Fibroblast of skin of right biceps (primary cell): ENCODE results near the gene GPAM.

Source experiments
- DNase-seq: peaks from one replicate; pipeline ENCODE4 v3.0.0-alpha.2; 2013

GPAM gene

DNA sequence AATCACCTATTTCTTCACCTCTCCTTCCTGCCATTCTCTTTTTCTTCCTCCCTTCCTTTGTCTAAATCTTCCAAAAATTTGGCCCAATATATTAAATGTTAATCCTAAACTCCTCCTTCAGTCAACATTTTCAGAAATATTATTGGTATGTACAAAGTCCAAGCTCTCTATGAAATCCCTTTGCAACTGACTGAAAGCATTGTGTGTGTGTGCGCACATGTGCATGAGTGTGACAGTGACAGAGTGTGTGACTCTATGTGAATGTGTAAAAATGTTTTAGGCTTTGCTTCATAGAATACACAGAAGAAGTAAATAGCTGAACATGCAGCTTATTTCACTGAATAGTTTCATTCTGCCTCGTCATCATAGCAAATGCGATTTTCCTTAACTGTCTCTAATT is 7.0 kb downstream of the GPAM start:
- DNase-seq, result no peak

GRCh38 chr10:112175409-112175808 is 8.2 kb downstream of the GPAM start:
- no peak for DNase-seq

DNA sequence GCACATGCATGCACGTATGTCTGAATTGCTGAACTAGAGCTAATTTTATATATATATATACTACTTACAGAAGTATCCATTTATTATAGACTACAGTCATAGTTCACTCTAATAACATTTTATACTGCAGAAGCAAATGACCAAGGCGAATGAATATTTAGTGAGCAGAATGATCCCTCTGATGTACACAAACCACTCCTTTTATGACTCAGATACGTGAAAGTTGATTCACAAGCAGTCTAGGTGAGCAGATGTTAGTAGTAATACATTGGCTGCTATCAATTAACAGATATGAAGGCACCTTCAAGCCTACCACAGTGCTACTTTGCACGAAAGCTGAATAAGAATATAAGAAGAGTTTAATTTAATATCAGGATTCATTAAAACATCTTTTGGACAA is 10.4 kb downstream of the GPAM start:
- no peak for DNase-seq

DNA sequence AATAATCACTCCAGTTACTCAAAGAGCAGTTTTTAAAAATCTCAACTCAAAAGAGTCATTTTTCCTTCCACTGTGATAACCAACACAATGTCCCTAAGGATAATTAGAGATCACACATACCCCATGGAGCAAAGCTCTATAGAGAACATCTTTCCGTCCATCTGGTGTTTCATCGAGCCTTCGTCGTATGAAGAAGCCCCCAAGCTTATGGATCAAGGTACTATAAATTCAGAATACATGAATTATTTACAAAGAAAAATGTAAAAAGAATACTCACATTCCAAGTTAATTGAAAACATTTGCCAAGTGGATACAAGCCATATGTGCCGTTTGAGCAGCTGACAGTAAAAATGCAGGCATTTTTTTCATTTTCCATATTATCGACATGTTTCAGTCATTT is 14.8 kb downstream of the GPAM start:
- peak; percentile 8 for DNase-seq

GRCh38 chr10:112166800-112167199 is 16.8 kb downstream of the GPAM start:
- DNase-seq, result no peak

- no peak for DNase-seq
Measured at GRCh38 chr10:112161757-112162518, 21.6 kb downstream of the GPAM start.

- DNase-seq, result no peak
Measured at GRCh38 chr10:112160834-112161233, 22.7 kb downstream of the GPAM start.

GRCh38 chr10:112159469-112159868 is 24.1 kb downstream of the GPAM start:
- no peak for DNase-seq

- DNase-seq, result peak; percentile 51
Measured at GRCh38 chr10:112151524-112152039, 32.0 kb downstream of the GPAM start.

DNA sequence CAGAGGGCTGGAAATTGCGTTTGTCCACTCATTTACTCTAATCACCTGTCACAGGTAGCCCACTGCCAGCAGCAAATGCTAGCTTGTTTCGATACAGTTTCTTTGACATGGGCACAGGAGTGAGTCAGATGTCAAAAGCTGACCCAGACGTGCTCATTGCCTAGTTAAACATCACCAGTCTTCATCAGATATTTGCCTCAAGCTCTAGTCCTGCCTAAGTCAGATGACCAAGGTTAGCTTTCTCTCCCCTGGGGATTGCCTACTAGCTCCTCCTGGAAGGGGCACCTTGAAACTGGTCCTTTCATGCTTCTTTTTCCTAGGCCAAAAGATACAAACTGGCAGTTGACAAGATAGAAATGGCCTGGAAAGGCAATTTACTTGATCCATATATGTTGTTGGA is 35.2 kb downstream of the GPAM start:
- DNase-seq, result no peak

- no peak for DNase-seq
Measured at GRCh38 chr10:112146799-112147198, 36.8 kb downstream of the GPAM start.

- no peak for DNase-seq
Measured at GRCh38 chr10:112145263-112145662, 38.3 kb downstream of the GPAM start.

- no peak for DNase-seq
Measured at GRCh38 chr10:112143420-112143819, 40.1 kb downstream of the GPAM start.

DNA sequence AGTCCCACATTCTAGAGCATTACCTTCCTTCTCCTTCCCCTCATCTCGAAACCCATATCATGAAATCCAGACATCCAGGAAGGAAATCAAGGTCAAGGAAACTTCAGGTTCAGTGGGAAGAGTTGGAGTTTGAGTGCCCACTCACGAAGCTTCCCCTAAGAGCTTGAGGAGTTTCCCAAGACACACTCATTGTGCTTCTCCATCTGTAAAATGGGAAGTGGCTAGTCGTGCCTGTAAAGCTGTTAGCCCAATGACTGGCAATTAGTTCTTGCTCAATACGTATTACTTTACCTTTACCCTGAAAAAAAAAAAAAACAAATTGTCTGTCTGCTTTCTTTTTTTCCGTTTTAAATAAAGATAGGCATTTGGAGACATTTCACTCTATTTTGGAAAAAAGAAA is 42.3 kb downstream of the GPAM start:
- DNase-seq, result no peak

GRCh38 chr10:112140110-112140970 is 43.2 kb downstream of the GPAM start:
- DNase-seq, result peak; percentile 72

DNA sequence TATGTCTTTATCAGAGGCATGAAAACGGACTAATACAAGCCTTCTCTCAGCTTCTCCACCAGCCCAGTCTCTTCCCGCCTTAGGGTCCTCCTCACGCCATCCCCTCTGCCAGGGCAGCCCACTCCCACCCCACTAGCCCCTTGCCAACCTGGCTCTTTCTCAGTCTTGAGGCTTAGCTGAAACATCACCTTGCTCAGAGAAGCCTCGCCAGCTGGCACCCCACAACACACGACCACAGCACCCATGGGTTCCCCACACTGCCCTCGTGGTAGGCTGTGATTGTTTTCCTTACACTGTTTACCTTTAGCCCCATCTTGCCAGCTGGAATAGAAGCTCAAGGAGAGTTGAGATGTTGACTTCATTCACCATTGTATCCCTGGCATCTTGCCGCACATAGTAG is 44.4 kb downstream of the GPAM start:
- DNase-seq, result no peak

- peak; percentile 61 for DNase-seq
Measured at GRCh38 chr10:112137154-112137987, 46.2 kb downstream of the GPAM start.

DNA sequence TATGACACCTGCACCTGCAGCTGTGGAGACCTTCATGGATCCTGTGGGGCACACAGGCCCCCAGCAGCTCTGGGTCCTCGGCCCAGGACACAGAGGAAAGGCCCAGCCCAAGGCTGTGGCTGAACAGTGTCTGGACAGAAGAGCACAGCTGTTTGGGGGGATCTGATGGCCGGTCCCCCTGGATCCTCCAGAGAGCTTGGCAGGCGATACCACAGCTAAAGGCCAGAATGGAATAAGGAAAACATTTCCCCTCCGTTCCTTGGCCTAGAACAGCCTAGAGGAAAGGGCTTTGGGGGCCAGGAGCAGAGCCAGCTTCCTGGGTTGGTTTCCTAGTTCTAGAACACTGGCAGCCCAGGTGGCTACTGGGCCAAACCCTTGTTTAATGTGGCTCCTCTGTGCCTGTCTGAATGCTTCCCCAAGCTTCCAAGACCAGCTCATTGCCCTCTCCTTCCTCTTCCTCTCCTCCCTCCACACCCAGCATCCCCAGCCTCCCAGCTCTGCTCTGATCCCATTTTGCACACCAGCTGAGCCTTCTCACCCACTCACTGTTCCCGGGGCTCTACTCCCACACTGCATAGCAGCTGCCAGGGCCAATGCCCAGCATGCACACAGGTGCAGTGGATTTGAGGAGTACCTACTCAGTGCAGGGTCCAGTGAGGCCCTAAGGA is 46.9 kb downstream of the GPAM start:
- DNase-seq, result no peak

GRCh38 chr10:112135604-112136003 is 48.0 kb downstream of the GPAM start:
- no peak for DNase-seq

DNA sequence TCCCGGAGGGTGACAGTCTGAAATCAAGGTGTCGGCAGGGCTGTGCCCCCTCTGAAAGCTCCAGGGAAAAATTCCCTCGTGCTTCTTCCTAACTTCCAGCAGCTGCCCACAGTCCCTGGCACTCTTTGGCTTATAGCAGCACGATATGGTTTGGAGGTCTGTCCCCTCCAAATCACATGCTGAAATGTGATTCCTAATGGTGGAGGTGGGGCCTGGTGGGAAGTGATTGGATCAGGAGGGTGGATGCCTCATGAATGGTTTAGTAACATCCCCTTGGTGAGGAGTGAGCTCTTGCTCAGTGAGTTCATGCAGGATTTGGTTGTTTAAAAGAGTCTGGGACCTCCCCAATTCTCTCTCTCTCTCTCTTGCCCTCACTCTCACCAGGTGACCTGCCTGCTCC is 51.1 kb downstream of the GPAM start:
- no peak for DNase-seq

- no peak for DNase-seq
Measured at GRCh38 chr10:112131996-112132395, 51.6 kb downstream of the GPAM start.

DNA sequence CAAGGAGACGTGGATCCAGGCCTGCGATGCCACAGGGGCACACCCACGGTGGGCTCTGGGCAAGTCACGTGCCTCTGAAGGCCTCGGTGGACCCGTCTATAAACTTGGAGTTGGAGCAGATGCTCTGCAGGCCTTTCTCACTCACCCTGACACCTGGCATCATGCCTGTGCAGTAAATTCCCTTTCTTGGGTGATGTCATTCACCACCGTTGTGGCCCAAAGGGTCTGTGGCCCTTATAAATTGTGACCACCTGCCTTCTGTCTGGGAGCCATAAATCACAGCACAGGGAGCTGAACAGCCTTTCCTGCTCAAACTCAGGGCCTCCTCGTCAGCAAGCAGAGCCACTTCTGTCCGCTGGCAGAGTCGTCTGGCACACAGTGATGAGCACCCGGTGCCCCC is 52.2 kb downstream of the GPAM start:
- DNase-seq, result no peak

GRCh38 chr10:112126901-112127300 is 56.7 kb downstream of the GPAM start:
- DNase-seq, result no peak
